ENCODE results near the gene HBEGF. TPM values are rescaled to one million over a fixed set of nuclear protein-coding genes. Genes with fewer than 3 reads are reported as not detected.

HBEGF gene
- total RNA-seq, 1 experiment from 2014 or later = 46.3 TPM

GRCh38 chr5:140302786-140303639 is 43.4 kb downstream of the HBEGF start, which contains the start of gene PFDN1:
Gene PFDN1, minus strand, starts transcription at chr5:140303101. Its CDS starts 28 bp downstream, at chr5:140303073.
- DNase-seq (ENCODE audit: low spot score) = peak; percentile 96

GRCh38 chr5:140301136-140301535 is 45.3 kb downstream of the HBEGF start:
- no peak for DNase-seq (ENCODE audit: low spot score)

- DNase-seq (ENCODE audit: low spot score) = no peak
These were observed 47.3 kb downstream of the HBEGF start for GRCh38 chr5:140299056-140299455.

GRCh38 chr5:140298183-140298601 is 48.2 kb downstream of the HBEGF start:
- DNase-seq (ENCODE audit: low spot score) = no peak

GRCh38 chr5:140297283-140297682 is 49.1 kb downstream of the HBEGF start:
- DNase-seq (ENCODE audit: low spot score) = no peak

GRCh38 chr5:140296289-140296688 is 50.1 kb downstream of the HBEGF start:
- DNase-seq (ENCODE audit: low spot score) = no peak

- peak; percentile 57 for DNase-seq (ENCODE audit: low spot score)
These were observed 51.0 kb downstream of the HBEGF start for GRCh38 chr5:140295414-140295813.

- DNase-seq (ENCODE audit: low spot score) = no peak
These were observed 51.6 kb downstream of the HBEGF start for GRCh38 chr5:140294753-140295152.

- DNase-seq (ENCODE audit: low spot score) = no peak
These were observed 52.6 kb downstream of the HBEGF start for GRCh38 chr5:140293849-140294100.

GRCh38 chr5:140293091-140293848 is 53.1 kb downstream of the HBEGF start:
- DNase-seq (ENCODE audit: low spot score) = no peak

- no peak for DNase-seq (ENCODE audit: low spot score)
These were observed 54.0 kb downstream of the HBEGF start for GRCh38 chr5:140292212-140293036.

GRCh38 chr5:140287801-140288521 is 58.4 kb downstream of the HBEGF start:
- DNase-seq (ENCODE audit: low spot score) = no peak

- DNase-seq (ENCODE audit: low spot score) = no peak
These were observed 60.0 kb downstream of the HBEGF start for GRCh38 chr5:140286424-140286823.

GRCh38 chr5:140284013-140284412 is 62.4 kb downstream of the HBEGF start:
- DNase-seq (ENCODE audit: low spot score) = no peak

Other genes with a start within 250 kb of the HBEGF start
- gene PURA, start 232.5 kb downstream of the HBEGF start, total RNA-seq (2014; rRNA removed; shearing (Covaris generic)) = 9.9 and 11.3 TPM in 2 replicates
- gene IGIP, start 220.7 kb downstream of the HBEGF start, total RNA-seq (2014; rRNA removed; shearing (Covaris generic)) = 1.1 and 1.7 TPM in 2 replicates
- 177 and 178 TPM in 2 replicates for gene CYSTM1, start 171.4 kb downstream of the HBEGF start, total RNA-seq (2014; rRNA removed; shearing (Covaris generic))
- gene PFDN1, start 43.5 kb downstream of the HBEGF start, total RNA-seq (2014; rRNA removed; shearing (Covaris generic)) = 60.7 and 61.2 TPM in 2 replicates
- gene SLC4A9, start 13.6 kb upstream of the HBEGF start, total RNA-seq (2014; rRNA removed; shearing (Covaris generic)) = 0.08 and 0.86 TPM in 2 replicates
- 68.9 and 74.6 TPM in 2 replicates for gene ANKHD1, start 55.2 kb upstream of the HBEGF start, total RNA-seq (2014; rRNA removed; shearing (Covaris generic))
- gene EIF4EBP3, start 201.1 kb upstream of the HBEGF start, total RNA-seq (2014; rRNA removed; shearing (Covaris generic)) = 3.0 and 6.5 TPM in 2 replicates
- gene SRA1, start 210.9 kb upstream of the HBEGF start, total RNA-seq (2014; rRNA removed; shearing (Covaris generic)) = 53.1 and 61.3 TPM in 2 replicates
- gene APBB3, start 218.0 kb upstream of the HBEGF start, total RNA-seq (2014; rRNA removed; shearing (Covaris generic)) = 12.1 and 19.5 TPM in 2 replicates
- 29.9 and 30.2 TPM in 2 replicates for gene SLC35A4, start 218.2 kb upstream of the HBEGF start, total RNA-seq (2014; rRNA removed; shearing (Covaris generic))